ENCODE results near the gene EME2. TPM values are rescaled to one million over a fixed set of nuclear protein-coding genes. Genes with fewer than 3 reads are reported as not detected.

EME2 gene
- total RNA-seq, 1 experiment from 2014 or later, result 36.3 TPM

- TF ChIP-seq REST (IDR thresholded peaks at IDR 0.05; ENCODE audit: low read depth) (no peak), CBX3 (IDR thresholded peaks at IDR 0.05; ENCODE audit: low read depth) (no peak), RAD21 (IDR thresholded peaks at IDR 0.05; ENCODE audit: low read depth) (no peak)
Observed at GRCh38 chr16:1820946-1821290, 48.3 kb downstream of the EME2 start (continued).

- CTCF ChIA-PET, result no interaction called here
- POLR2A ChIA-PET, result no interaction called here
- no peak for TF ChIP-seq YY1 (IDR thresholded peaks at IDR 0.05; ENCODE audit: extremely low read depth, insufficient replicate concordance, low read depth, low read length)
- no peak for TF ChIP-seq ELF1 (IDR thresholded peaks at IDR 0.05; ENCODE audit: borderline replicate concordance, low read depth)
- TF ChIP-seq JUND (IDR thresholded peaks at IDR 0.05), result no peak
- no peak for TF ChIP-seq CBX3 (IDR thresholded peaks at IDR 0.05; ENCODE audit: low read depth)
- no peak for TF ChIP-seq SP1 (IDR thresholded peaks at IDR 0.05; ENCODE audit: low read depth)
- TF ChIP-seq ZNF274 (IDR thresholded peaks at IDR 0.05; ENCODE audit: low read depth, low read length), result no peak
- no peak for TF ChIP-seq SRF (IDR thresholded peaks at IDR 0.05; ENCODE audit: low read depth)
- TF ChIP-seq REST (IDR thresholded peaks at IDR 0.05; ENCODE audit: low read depth), result no peak
- no peak for TF ChIP-seq POLR2AphosphoS5 (IDR thresholded peaks at IDR 0.05; ENCODE audit: low read depth, low read length)
- TF ChIP-seq TCF7L2 (IDR thresholded peaks at IDR 0.05; ENCODE audit: borderline replicate concordance, extremely low read depth, insufficient read depth, insufficient read length), result no peak
- TF ChIP-seq CTCF (IDR thresholded peaks at IDR 0.05 in 2 of 3, conservative IDR thresholded peaks at IDR 0.05 in 1 of 3; ENCODE audit: borderline replicate concordance in 1 of 3, insufficient read depth in 1 of 3, low read depth in 2 of 3, low read length in 2 of 3), result no peak
- no peak for TF ChIP-seq ATF3 (IDR thresholded peaks at IDR 0.05)
- TF ChIP-seq EGR1 (IDR thresholded peaks at IDR 0.05; ENCODE audit: low read depth), result no peak
Observed at GRCh38 chr16:1821861-1822611, 49.4 kb downstream of the EME2 start.

More at GRCh38 chr16:1821861-1822611, 49.4 kb downstream of the EME2 start:
- intact Hi-C loops (cut with micrococcal nuclease), result no loop called here
- Histone ChIP-seq H3K4me2 (ENCODE audit: low read length) (no peak overlapping the region), H3K4me3 (replicated peaks in 1 of 2; ENCODE audit: low read depth in 1 of 2, low read length in 2 of 2) (no peak overlapping the region), H3K27ac (ENCODE audit: low read depth, low read length) (no peak overlapping the region), H3K79me2 (ENCODE audit: insufficient read depth, low read length) (no peaks in the 10 kb centered on the region), H2AFZ (ENCODE audit: low read depth, low read length, poor library complexity, severe bottlenecking) (no peak overlapping the region), H3K9me3 (ENCODE audit: control insufficient read depth in 1 of 2, insufficient read depth in 1 of 2, low read depth in 1 of 2, low read length in 2 of 2) (no peaks in the 10 kb centered on the region), H3K9ac (ENCODE audit: low read length) (no peak overlapping the region), H3K36me3 (ENCODE audit: control insufficient read depth in 1 of 2, insufficient read depth in 2 of 2, low read length in 2 of 2) (no peaks in the 10 kb centered on the region), H4K20me1 (ENCODE audit: insufficient read depth) (no peaks in the 10 kb centered on the region), H3K27me3 (ENCODE audit: insufficient read depth, low read length) (no peaks in the 10 kb centered on the region), H3K4me1 (ENCODE audit: control insufficient read depth in 1 of 2, insufficient read depth in 2 of 2, low read length in 2 of 2) (peaks cover 7 to 9% of the 10 kb centered on the region in 2 experiments), H3K9me2 (ENCODE audit: insufficient read depth) (no peaks in the 10 kb centered on the region)
- DNase-seq (ENCODE audit: low read depth, low spot score) (no peak), ATAC-seq (no peak)
- no TSS peak for BruUV-seq (replicated peaks)
- RAD21 ChIA-PET (ENCODE audit: low non-redundant PET in 1 of 2, low total read pairs in 2 of 2, uncharacterized antibody in 2 of 2, unreplicated experiment in 2 of 2), result no interaction called here
